Measurements from ENCODE around the gene B9D1.

The B9D1 gene

GRCh38 chr17:19294443-19294842 is 68.1 kb downstream of the B9D1 start:
- no peak for DNase-seq (ENCODE audit: low read depth)
- TF ChIP-seq CTCF (conservative IDR thresholded peaks at IDR 0.05; ENCODE audit: control insufficient read depth, insufficient read depth, low read depth, low read length) = no peak
- H3K4me3 ChIP-seq (ENCODE audit: control insufficient read depth, low read depth, low read length) = no peak overlapping the region
